Measurements from ENCODE around the gene RNF213. TPM values are rescaled to one million over a fixed set of nuclear protein-coding genes. Genes with fewer than 3 reads are reported as not detected.

Gene RNF213
- total RNA-seq, 1 experiment from 2014 or later, result 15.0 TPM

- Histone ChIP-seq H3K36me3 (ENCODE audit: insufficient read depth, low read length) (no peaks in the 10 kb centered on the region), H3K4me3 (ENCODE audit: low read length) (no peak overlapping the region), H3K9me2 (replicated peaks; ENCODE audit: insufficient read depth, low read length) (no peaks in the 10 kb centered on the region), H3K27me3 (ENCODE audit: low read length) (no peaks in the 10 kb centered on the region), H3K4me1 (ENCODE audit: low read length) (no peaks in the 10 kb centered on the region), H3K27ac (ENCODE audit: low read length) (no peak overlapping the region), H2AFZ (ENCODE audit: low read length) (no peak overlapping the region), H3K9me3 (ENCODE audit: low read length) (no peaks in the 10 kb centered on the region), H3K9ac (ENCODE audit: low read length) (no peak overlapping the region), H4K20me1 (ENCODE audit: insufficient read depth, low read depth, low read length) (no peaks in the 10 kb centered on the region), H3K4me2 (ENCODE audit: low read depth, low read length, poor library complexity, severe bottlenecking) (no peak overlapping the region), H3K79me2 (ENCODE audit: low read length) (no peaks in the 10 kb centered on the region)
- DNase-seq, result no peak
Measured at GRCh38 chr17:80248001-80248893, 12.4 kb upstream of the RNF213 start.

- Histone ChIP-seq H3K4me1 (ENCODE audit: low read length) (no peaks in the 10 kb centered on the region), H3K9me3 (ENCODE audit: low read length) (no peaks in the 10 kb centered on the region), H3K79me2 (ENCODE audit: low read length) (no peaks in the 10 kb centered on the region), H3K4me3 (ENCODE audit: low read length) (no peak overlapping the region), H4K20me1 (ENCODE audit: insufficient read depth, low read depth, low read length) (no peaks in the 10 kb centered on the region), H2AFZ (ENCODE audit: low read length) (no peak overlapping the region), H3K4me2 (ENCODE audit: low read depth, low read length, poor library complexity, severe bottlenecking) (no peak overlapping the region), H3K27me3 (ENCODE audit: low read length) (no peaks in the 10 kb centered on the region), H3K9me2 (replicated peaks; ENCODE audit: insufficient read depth, low read length) (no peaks in the 10 kb centered on the region), H3K27ac (ENCODE audit: low read length) (no peak overlapping the region), H3K9ac (ENCODE audit: low read length) (no peak overlapping the region), H3K36me3 (ENCODE audit: insufficient read depth, low read length) (no peaks in the 10 kb centered on the region)
- DNase-seq, result no peak
Measured at GRCh38 chr17:80248894-80249710, 11.6 kb upstream of the RNF213 start.

DNA sequence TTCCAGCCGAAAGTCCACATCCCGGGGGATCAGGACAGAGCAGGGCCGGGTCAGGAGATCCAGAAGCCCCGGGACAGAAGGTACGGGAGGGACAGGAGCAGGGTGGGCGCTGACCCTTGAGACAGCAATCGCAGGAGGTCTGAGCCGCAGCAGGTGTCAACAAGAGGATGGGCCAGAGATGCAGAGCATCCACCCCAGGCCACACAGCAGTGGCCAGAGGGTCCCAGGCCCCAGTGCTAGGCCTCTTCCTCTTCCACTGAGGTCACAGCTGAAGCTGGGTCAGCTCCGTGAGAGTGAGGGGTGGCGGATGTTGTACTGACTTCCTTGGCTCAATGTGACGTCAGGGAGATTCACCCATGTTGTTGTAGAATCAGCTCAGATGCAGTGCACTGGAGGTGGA is 8.7 kb upstream of the RNF213 start:
- Histone ChIP-seq H3K27ac (ENCODE audit: low read length) (no peak overlapping the region), H3K4me2 (ENCODE audit: low read depth, low read length, poor library complexity, severe bottlenecking) (no peak overlapping the region), H3K9ac (ENCODE audit: low read length) (no peak overlapping the region), H2AFZ (ENCODE audit: low read length) (no peak overlapping the region), H3K9me2 (replicated peaks; ENCODE audit: insufficient read depth, low read length) (no peaks in the 10 kb centered on the region), H3K27me3 (ENCODE audit: low read length) (no peaks in the 10 kb centered on the region), H3K4me3 (ENCODE audit: low read length) (no peak overlapping the region), H3K79me2 (ENCODE audit: low read length) (no peaks in the 10 kb centered on the region), H3K4me1 (ENCODE audit: low read length) (no peaks in the 10 kb centered on the region), H4K20me1 (ENCODE audit: insufficient read depth, low read depth, low read length) (no peaks in the 10 kb centered on the region), H3K36me3 (ENCODE audit: insufficient read depth, low read length) (no peaks in the 10 kb centered on the region), H3K9me3 (ENCODE audit: low read length) (no peaks in the 10 kb centered on the region)
- DNase-seq, result no peak

GRCh38 chr17:80252871-80253270 is 7.8 kb upstream of the RNF213 start:
- Histone ChIP-seq H3K4me3 (ENCODE audit: low read length) (no peak overlapping the region), H2AFZ (ENCODE audit: low read length) (no peak overlapping the region), H3K27me3 (ENCODE audit: low read length) (no peaks in the 10 kb centered on the region), H3K36me3 (ENCODE audit: insufficient read depth, low read length) (no peaks in the 10 kb centered on the region), H3K27ac (ENCODE audit: low read length) (no peak overlapping the region), H3K4me1 (ENCODE audit: low read length) (peaks cover under 1% of the 10 kb centered on the region; the same call in 1 of the 2 replicates), H3K9me3 (ENCODE audit: low read length) (no peaks in the 10 kb centered on the region), H3K79me2 (ENCODE audit: low read length) (no peaks in the 10 kb centered on the region), H3K9me2 (replicated peaks; ENCODE audit: insufficient read depth, low read length) (no peaks in the 10 kb centered on the region), H3K4me2 (ENCODE audit: low read depth, low read length, poor library complexity, severe bottlenecking) (no peak overlapping the region), H4K20me1 (ENCODE audit: insufficient read depth, low read depth, low read length) (no peaks in the 10 kb centered on the region), H3K9ac (ENCODE audit: low read length) (no peak overlapping the region)
- DNase-seq, result peak; percentile 89

- Histone ChIP-seq H3K4me3 (ENCODE audit: low read length) (no peak overlapping the region), H2AFZ (ENCODE audit: low read length) (no peak overlapping the region), H3K9me2 (replicated peaks; ENCODE audit: insufficient read depth, low read length) (no peaks in the 10 kb centered on the region), H3K27ac (ENCODE audit: low read length) (no peak overlapping the region), H3K36me3 (ENCODE audit: insufficient read depth, low read length) (no peaks in the 10 kb centered on the region), H3K27me3 (ENCODE audit: low read length) (no peaks in the 10 kb centered on the region), H3K9me3 (ENCODE audit: low read length) (no peaks in the 10 kb centered on the region), H3K4me1 (ENCODE audit: low read length) (peaks cover 10% of the 10 kb centered on the region), H3K4me2 (ENCODE audit: low read depth, low read length, poor library complexity, severe bottlenecking) (no peak overlapping the region), H3K79me2 (ENCODE audit: low read length) (no peaks in the 10 kb centered on the region), H4K20me1 (ENCODE audit: insufficient read depth, low read depth, low read length) (no peaks in the 10 kb centered on the region), H3K9ac (ENCODE audit: low read length) (no peak overlapping the region)
- no peak for DNase-seq
Measured at GRCh38 chr17:80253631-80254395, 6.8 kb upstream of the RNF213 start.

DNA sequence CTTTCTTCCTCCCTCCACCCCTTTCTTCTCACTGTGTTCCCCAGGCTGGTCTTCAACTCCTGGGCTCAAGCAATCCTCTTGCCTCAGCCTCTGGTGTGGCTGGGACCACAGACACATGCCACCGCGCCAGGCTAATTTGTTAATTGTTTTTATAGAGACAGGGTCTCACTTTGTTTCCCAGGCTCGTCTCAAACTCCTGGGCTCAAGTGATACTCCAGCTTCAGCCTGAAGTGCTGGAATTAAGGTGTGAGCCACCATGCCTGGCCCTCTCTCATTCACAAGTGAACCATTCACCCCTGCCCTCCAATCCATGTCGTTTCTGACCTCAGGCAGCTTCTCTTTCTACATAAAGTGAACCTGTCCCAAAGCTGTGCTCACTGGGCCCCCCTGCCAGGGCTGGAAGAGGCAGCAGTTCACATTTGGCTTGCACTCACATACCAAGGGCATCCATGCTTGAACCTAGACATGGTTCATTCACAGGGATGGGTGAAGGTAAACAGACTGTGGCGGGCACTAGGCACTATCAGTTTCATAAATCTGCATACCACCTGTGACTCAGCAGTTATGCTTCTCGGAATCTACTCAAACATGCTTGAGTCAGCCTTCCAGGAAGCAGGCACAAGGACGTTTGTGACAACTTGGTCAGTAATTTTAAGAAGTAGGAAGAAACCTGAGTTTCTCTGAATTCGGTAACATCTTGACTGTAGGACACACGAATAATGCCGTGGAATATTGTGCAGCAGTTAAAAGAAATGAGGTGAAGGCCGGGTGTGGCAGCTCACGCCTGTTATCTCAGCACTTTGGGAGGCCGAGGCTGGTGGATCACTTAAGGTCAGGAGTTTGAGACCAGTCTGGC is 6.0 kb upstream of the RNF213 start:
- Histone ChIP-seq H3K4me2 (ENCODE audit: low read depth, low read length, poor library complexity, severe bottlenecking) (no peak overlapping the region), H3K9ac (ENCODE audit: low read length) (no peak overlapping the region), H3K9me2 (replicated peaks; ENCODE audit: insufficient read depth, low read length) (no peaks in the 10 kb centered on the region), H3K27me3 (ENCODE audit: low read length) (no peaks in the 10 kb centered on the region), H4K20me1 (ENCODE audit: insufficient read depth, low read depth, low read length) (no peaks in the 10 kb centered on the region), H3K9me3 (ENCODE audit: low read length) (no peaks in the 10 kb centered on the region), H3K36me3 (ENCODE audit: insufficient read depth, low read length) (no peaks in the 10 kb centered on the region), H2AFZ (ENCODE audit: low read length) (no peak overlapping the region), H3K4me1 (ENCODE audit: low read length) (peaks cover 18% of the 10 kb centered on the region), H3K4me3 (ENCODE audit: low read length) (no peak overlapping the region), H3K79me2 (ENCODE audit: low read length) (no peaks in the 10 kb centered on the region), H3K27ac (ENCODE audit: low read length) (no peak overlapping the region)
- DNase-seq, result no peak

- H3K4me3 ChIP-seq (ENCODE audit: low read length), result no peak overlapping the region
- H3K27me3 ChIP-seq (ENCODE audit: low read length), result no peaks in the 10 kb centered on the region
- no peaks in the 10 kb centered on the region for H3K9me2 ChIP-seq (replicated peaks; ENCODE audit: insufficient read depth, low read length)
- peaks cover 24% of the 10 kb centered on the region for H3K4me1 ChIP-seq (ENCODE audit: low read length)
- H3K36me3 ChIP-seq (ENCODE audit: insufficient read depth, low read length), result no peaks in the 10 kb centered on the region
- H3K27ac ChIP-seq (ENCODE audit: low read length), result no peak overlapping the region
- no peaks in the 10 kb centered on the region for H3K9me3 ChIP-seq (ENCODE audit: low read length)
- H4K20me1 ChIP-seq (ENCODE audit: insufficient read depth, low read depth, low read length), result no peaks in the 10 kb centered on the region
- no peaks in the 10 kb centered on the region for H3K79me2 ChIP-seq (ENCODE audit: low read length)
- no peak for DNase-seq
- no peak overlapping the region for H2AFZ ChIP-seq (ENCODE audit: low read length)
- H3K4me2 ChIP-seq (ENCODE audit: low read depth, low read length, poor library complexity, severe bottlenecking), result no peak overlapping the region
- H3K9ac ChIP-seq (ENCODE audit: low read length), result no peak overlapping the region
Measured at GRCh38 chr17:80256034-80256350, 4.7 kb upstream of the RNF213 start.
